ENCODE measurements around the gene SDHAF2. TPM values are rescaled to one million over a fixed set of nuclear protein-coding genes. Genes with fewer than 3 reads are reported as not detected.

Gene SDHAF2
- total and polyA plus RNA-seq, 2 experiments from 2014 or later: 47.8 to 74.3 TPM

GRCh38 chr11:61453695-61454094, 23.8 kb downstream of the SDHAF2 start:
- TF ChIP-seq CTCF (IDR thresholded peaks at IDR 0.05; ENCODE audit: poor library complexity) (no peak), EZH2phosphoT487 (IDR thresholded peaks at IDR 0.05; ENCODE audit: low read depth, severe bottlenecking, unreplicated experiment) (no peak), EZH2 (IDR thresholded peaks at IDR 0.05; ENCODE audit: borderline replicate concordance) (no peak)
- 69% methylated on average over 3 of the region's 3 CpGs for WGBS (ENCODE audit: low lambda C conversion rate, missing lambda C conversion rate)
- Histone ChIP-seq H3K4me2 (no peak overlapping the region), H3K4me1 (ENCODE audit: insufficient read depth) (no peaks in the 10 kb centered on the region), H3K4me3 (no peak overlapping the region), H3K9me2 (replicated peaks; ENCODE audit: insufficient read depth) (no peaks in the 10 kb centered on the region), H4K20me1 (ENCODE audit: insufficient read depth, poor library complexity, severe bottlenecking) (no peaks in the 10 kb centered on the region), H3K27ac (no peak overlapping the region), H3K36me3 (replicated peaks; ENCODE audit: insufficient read depth, low read depth) (no peaks in the 10 kb centered on the region), H3K27me3 (no peaks in the 10 kb centered on the region), H2AFZ (no peak overlapping the region), H3K9me3 (ENCODE audit: low read depth) (no peaks in the 10 kb centered on the region), H3K79me2 (no peaks in the 10 kb centered on the region)
- DNase-seq (ENCODE audit: low spot score): no peak

GRCh38 chr11:61454520-61454919, 24.6 kb downstream of the SDHAF2 start:
- TF ChIP-seq EZH2 (IDR thresholded peaks at IDR 0.05; ENCODE audit: borderline replicate concordance) (no peak), CTCF (IDR thresholded peaks at IDR 0.05; ENCODE audit: poor library complexity) (no peak), EZH2phosphoT487 (IDR thresholded peaks at IDR 0.05; ENCODE audit: low read depth, severe bottlenecking, unreplicated experiment) (no peak)
- DNase-seq (ENCODE audit: low spot score): no peak
- no peak overlapping the region for H3K27ac ChIP-seq
- H3K27me3 ChIP-seq: no peaks in the 10 kb centered on the region
- H3K79me2 ChIP-seq: no peaks in the 10 kb centered on the region
- WGBS (ENCODE audit: low lambda C conversion rate, missing lambda C conversion rate): 98% methylated on average over 7 of the region's 7 CpGs
- no peak overlapping the region for H2AFZ ChIP-seq
- no peaks in the 10 kb centered on the region for H3K9me2 ChIP-seq (replicated peaks; ENCODE audit: insufficient read depth)
- H3K9me3 ChIP-seq (ENCODE audit: low read depth): no peaks in the 10 kb centered on the region
- no peak overlapping the region for H3K4me2 ChIP-seq
- H3K4me1 ChIP-seq (ENCODE audit: insufficient read depth): no peaks in the 10 kb centered on the region
- no peak overlapping the region for H3K4me3 ChIP-seq
- no peaks in the 10 kb centered on the region for H3K36me3 ChIP-seq (replicated peaks; ENCODE audit: insufficient read depth, low read depth)
- H4K20me1 ChIP-seq (ENCODE audit: insufficient read depth, poor library complexity, severe bottlenecking): no peaks in the 10 kb centered on the region

- no peaks in the 10 kb centered on the region for H3K36me3 ChIP-seq (replicated peaks; ENCODE audit: insufficient read depth, low read depth)
- WGBS (ENCODE audit: low lambda C conversion rate, missing lambda C conversion rate): 87% methylated on average over 3 of the region's 3 CpGs
These were observed 30.6 kb downstream of the SDHAF2 start for GRCh38 chr11:61460474-61460881.

More at GRCh38 chr11:61460474-61460881, 30.6 kb downstream of the SDHAF2 start:
- Histone ChIP-seq H3K27ac (no peak overlapping the region), H3K9me3 (ENCODE audit: low read depth) (no peaks in the 10 kb centered on the region), H3K27me3 (no peaks in the 10 kb centered on the region), H3K4me2 (no peak overlapping the region), H3K4me1 (ENCODE audit: insufficient read depth) (no peaks in the 10 kb centered on the region), H2AFZ (no peak overlapping the region), H3K4me3 (no peak overlapping the region), H3K79me2 (no peaks in the 10 kb centered on the region), H4K20me1 (ENCODE audit: insufficient read depth, poor library complexity, severe bottlenecking) (no peaks in the 10 kb centered on the region), H3K9me2 (replicated peaks; ENCODE audit: insufficient read depth) (no peaks in the 10 kb centered on the region)
- no peak for TF ChIP-seq EZH2phosphoT487 (IDR thresholded peaks at IDR 0.05; ENCODE audit: low read depth, severe bottlenecking, unreplicated experiment)
- TF ChIP-seq CTCF (IDR thresholded peaks at IDR 0.05; ENCODE audit: poor library complexity): no peak
- no peak for TF ChIP-seq EZH2 (IDR thresholded peaks at IDR 0.05; ENCODE audit: borderline replicate concordance)
- DNase-seq (ENCODE audit: low spot score): no peak

All from hepatocyte (in vitro differentiated cells).